Measurements from ENCODE around the gene ANO4.
"Not testable (repeated sequence)": the region's sequence is repeated elsewhere in the genome, so short reads cannot be mapped to it uniquely, and the experiment has no call there.

ANO4 gene

DNA sequence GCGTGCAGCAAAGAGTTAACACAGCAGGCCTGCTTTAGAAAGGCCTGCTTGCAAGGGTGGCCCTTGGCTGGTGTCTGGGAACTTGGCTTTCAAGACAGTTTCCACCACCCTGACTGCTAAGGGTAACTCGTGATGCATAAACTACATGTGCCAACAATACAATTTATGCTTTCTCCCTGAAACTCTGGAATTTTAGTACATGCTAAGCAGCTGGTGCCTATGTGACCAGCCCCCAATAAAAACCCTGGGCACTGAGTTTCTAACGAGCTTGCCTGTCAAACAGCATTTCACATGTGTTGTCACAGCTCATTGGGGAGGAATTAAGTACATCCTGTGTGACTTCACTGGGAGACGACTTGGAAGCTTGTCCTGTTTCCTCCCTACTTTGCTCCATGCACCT is 282.3 kb downstream of the ANO4 start:
- no peak for DNase-seq
- no peak overlapping the region for H3K4me3 Mint-ChIP-seq
- no peaks in the 10 kb centered on the region for H3K4me1 Mint-ChIP-seq
- no peak overlapping the region for H3K27ac Mint-ChIP-seq
- ATAC-seq, result no peak
- peaks cover 0 to 10% of the 10 kb centered on the region in 2 donors for H3K9me3 Mint-ChIP-seq
- H3K27me3 Mint-ChIP-seq, result no peaks in the 10 kb centered on the region

DNA sequence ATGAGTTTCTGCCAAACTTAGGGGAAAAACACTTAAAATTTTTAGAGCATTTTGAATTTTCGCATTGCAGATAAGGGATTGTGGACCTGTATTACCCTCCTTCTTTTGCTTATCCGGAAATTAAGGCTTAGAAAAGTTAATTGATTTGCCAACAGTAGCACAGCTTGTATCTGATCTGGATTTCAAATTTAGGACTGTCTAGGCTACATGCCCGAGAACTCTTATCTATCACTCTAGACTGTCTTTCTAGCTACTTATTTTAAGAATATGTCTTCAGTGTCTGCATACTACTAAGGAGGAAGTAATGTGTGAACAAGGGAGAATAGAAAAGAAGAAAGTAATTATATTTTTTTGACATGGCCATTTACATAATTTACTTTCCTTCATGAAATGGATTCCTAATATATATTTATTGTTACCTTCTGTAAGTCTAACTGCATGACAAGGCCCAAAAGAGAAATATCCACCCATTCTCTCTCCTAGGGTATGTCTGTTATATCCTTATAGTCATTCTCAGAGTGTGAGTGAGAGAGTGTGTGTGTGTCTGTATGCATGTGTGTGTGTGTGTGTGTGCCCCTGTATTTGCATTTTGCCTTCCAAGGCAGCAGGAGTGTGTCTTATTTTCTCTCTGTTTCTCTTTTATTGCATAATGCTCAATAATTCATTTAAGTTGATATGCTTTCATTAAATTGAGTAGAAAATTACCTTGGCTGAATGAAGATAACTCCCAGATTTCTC is 283.4 kb downstream of the ANO4 start:
- H3K4me1 Mint-ChIP-seq, result no peaks in the 10 kb centered on the region
- H3K27ac Mint-ChIP-seq, result no peak overlapping the region
- H3K27me3 Mint-ChIP-seq, result no peaks in the 10 kb centered on the region
- no peak overlapping the region for H3K4me3 Mint-ChIP-seq
- H3K9me3 Mint-ChIP-seq, result peaks cover 0 to 8% of the 10 kb centered on the region in 2 donors
- ATAC-seq, result no peak
- no peak for DNase-seq

DNA sequence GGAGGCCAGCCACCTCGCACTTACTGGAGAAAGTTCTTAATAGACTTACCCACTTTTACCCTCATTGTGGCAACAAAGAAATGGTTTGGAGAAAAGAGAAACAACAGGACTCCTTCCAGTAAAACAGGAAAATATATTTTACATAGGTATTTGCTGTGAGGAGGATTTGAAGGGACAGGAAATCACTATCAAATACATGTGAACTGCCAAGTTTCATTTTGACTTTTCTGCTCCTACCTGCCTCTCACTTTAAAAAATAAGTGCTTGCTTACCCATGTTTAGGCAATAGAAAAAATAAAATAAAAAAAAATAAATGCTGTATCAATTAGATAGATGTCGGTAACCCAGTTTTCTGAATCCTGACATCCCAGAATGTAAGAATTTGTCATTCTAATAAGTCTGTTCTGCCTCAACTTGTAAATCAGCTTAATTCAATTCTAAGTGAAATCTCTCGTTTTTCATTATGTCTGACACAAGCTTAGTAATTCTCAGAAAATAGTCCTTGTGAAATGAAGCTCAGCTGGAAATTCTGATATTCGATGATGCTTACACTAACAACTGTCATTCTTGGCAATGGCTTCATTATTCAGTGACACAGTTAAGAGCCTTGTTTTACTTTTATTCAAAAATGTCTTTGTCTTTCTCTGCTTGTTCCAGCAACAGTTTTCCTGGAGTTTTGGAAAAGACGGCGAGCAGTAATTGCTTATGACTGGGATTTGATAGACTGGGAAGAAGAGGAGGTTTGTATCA is 284.1 kb downstream of the ANO4 start:
- Mint-ChIP-seq H3K4me1 (no peaks in the 10 kb centered on the region), H3K4me3 (no peak overlapping the region), H3K27me3 (no peaks in the 10 kb centered on the region), H3K9me3 (peaks cover 0 to 7% of the 10 kb centered on the region in 2 donors), H3K27ac (no peak overlapping the region)
- DNase-seq (no peak), ATAC-seq (no peak)

DNA sequence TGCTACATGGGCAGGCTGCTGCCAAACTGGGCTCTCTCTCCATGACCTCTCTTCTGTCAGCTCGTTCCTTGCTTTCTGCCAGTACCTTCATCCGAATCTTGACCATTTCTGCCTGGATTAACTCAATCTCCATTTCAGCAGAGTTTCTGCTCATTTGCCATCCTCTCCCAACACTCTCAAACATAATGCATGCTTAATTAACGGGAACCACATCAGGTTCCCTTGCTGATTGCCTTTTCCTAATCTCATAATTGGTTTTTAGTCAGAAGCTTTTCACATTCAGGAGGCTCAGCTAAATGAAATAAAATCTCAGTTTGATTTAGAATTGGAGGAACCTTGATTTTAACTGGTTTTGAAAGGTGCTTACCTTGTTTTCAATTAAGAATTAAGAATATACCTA is 288.1 kb downstream of the ANO4 start:
- Mint-ChIP-seq H3K27ac (no peak overlapping the region), H3K4me1 (no peaks in the 10 kb centered on the region), H3K9me3 (peaks cover 0 to 7% of the 10 kb centered on the region in 2 donors), H3K27me3 (no peaks in the 10 kb centered on the region), H3K4me3 (no peak overlapping the region)
- ATAC-seq (no peak), DNase-seq (no peak)

DNA sequence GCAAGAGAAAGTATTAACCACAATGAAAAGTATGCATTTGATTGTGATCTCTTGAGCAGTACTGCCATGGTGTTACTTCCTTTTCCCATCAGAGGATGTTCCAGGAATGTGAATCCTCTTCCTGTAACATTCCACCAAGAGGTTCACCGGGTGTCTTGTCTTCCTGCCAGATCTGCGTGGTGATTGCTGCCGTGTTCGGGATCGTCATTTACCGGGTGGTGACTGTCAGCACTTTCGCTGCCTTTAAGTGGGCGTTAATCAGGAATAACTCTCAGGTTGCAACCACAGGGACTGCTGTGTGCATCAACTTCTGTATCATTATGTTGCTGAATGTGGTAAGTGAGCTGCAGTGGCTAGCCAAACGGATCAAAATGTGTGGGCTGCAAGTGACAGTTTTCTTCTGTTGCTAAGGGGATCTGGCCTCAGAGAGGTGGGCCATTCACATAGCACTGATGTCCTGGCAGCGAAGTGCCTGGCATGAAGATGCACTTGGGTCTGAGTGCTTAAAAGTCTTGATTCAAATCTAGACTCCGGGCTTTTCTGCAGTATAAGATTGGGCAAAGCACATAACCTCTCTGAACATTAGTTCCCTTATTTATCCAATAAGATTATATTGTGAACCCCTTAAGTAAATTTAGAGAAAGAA is 292.0 kb downstream of the ANO4 start:
- Mint-ChIP-seq H3K4me1 (no peaks in the 10 kb centered on the region), H3K27me3 (peaks cover 7% of the 10 kb centered on the region), H3K27ac (no peak overlapping the region), H3K9me3 (peaks cover 4 to 7% of the 10 kb centered on the region in 2 donors), H3K4me3 (no peak overlapping the region)
- DNase-seq (no peak), ATAC-seq (no peak)

DNA sequence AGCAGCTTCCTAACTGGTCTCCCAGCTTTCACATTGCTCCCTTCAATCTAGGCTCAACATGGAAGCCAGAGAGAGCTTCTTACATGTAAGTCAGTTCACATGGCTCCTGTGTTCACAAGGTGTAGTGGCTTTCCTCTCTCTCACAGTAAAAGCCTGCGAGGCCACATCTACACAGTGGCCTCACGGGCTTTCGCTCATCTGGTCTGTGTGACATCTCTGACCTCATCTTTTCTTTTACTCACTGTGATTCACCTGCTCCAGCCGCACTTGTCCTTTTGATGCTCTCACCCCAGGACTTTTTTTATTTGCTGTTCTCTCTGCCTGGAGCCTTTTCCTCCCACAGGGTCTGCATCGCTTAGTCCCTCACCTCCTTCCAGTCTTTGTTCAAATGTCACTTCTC is 293.3 kb downstream of the ANO4 start:
- no peak for ATAC-seq
- Mint-ChIP-seq H3K27ac (no peak overlapping the region), H3K4me3 (no peak overlapping the region), H3K4me1 (no peaks in the 10 kb centered on the region), H3K9me3 (peaks cover under 1 to 4% of the 10 kb centered on the region in 2 donors), H3K27me3 (peaks cover 7% of the 10 kb centered on the region)
- DNase-seq, result no peak

DNA sequence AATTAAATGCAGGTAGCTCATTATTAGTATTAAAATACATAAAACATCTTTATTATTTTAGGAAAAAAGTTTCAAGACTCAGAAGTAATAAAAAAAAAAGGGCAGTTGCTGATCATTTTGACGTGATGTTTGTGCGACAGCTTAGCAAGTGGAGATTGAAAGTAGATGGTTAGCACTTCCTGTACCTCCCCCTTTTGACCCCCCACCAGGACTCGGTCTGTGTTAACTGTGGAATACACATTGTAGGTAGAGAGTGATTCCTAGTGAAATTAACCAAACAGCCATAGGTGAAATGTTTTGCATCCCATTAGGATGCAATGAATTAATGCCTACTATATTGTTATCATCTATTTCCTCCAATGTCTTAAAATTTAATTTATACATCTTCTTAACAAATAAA is 294.7 kb downstream of the ANO4 start:
- no peak for ATAC-seq
- H3K9me3 Mint-ChIP-seq, result peaks cover 0 to 4% of the 10 kb centered on the region in 2 donors

DNA sequence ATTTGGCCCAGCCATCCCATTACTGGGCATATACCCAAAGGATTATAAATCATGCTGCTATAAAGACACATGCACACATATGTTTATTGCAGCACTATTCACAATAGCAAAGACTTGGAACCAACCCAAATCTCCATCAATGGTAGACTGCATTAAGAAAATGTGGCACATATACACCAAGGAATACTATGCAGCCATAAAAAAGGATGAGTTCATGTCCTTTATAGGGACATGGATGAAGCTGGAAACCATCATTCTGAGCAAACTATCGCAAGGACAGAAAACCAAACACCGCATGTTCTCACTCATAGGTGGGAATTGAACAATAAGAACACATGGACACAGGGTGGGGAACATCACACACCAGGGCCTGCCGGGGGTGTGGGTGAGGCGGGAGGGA is 295.6 kb downstream of the ANO4 start:
- H3K27me3 Mint-ChIP-seq, H3K9me3 Mint-ChIP-seq, H3K4me3 Mint-ChIP-seq, DNase-seq, H3K4me1 Mint-ChIP-seq, ATAC-seq, H3K27ac Mint-ChIP-seq: not testable (repeated sequence)

More for the DNA sequence above, 294.7 kb downstream of the ANO4 start:
- Mint-ChIP-seq H3K4me3 (no peak overlapping the region), H3K27ac (no peak overlapping the region), H3K4me1 (no peaks in the 10 kb centered on the region), H3K27me3 (peaks cover 7% of the 10 kb centered on the region)
- DNase-seq, result no peak

DNA sequence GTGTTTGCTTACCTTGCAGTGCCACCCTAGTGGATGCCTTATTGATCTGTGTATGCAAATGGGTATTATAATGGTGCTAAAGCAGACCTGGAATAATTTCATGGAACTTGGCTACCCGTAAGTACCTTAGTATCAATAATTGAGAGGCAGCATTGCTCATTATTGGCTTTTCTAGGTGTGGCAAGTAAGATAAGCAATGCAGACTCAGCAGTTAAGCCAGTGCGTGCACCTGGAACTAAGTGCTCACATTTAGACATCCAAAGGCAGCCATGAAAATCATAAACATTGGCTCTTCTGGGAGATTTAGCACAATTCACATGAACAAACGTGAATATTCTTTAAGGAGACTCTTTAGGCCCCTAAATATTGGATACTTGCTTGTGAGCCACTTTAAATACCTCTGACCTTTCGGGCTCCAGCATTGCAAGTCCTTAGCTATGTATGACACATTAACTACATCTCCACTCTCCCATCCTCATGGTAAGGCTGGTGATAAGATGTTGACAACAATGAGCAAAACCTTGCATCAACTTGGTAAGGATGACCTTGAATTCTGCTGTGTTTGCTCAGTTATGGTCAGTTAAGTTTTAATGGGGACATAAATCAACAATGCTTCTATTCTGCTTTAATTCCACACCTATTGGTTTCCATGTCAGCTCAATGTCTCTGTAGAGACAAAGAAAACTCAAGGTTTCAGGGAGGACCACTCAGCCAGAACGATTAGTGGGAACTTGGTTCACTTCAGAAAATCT is 303.4 kb downstream of the ANO4 start:
- ATAC-seq (no peak), DNase-seq (no peak)
- no peaks in the 10 kb centered on the region for H3K27me3 Mint-ChIP-seq
- H3K4me1 Mint-ChIP-seq, result no peaks in the 10 kb centered on the region
- no peaks in the 10 kb centered on the region for H3K9me3 Mint-ChIP-seq
- H3K27ac Mint-ChIP-seq, result no peak overlapping the region
- H3K4me3 Mint-ChIP-seq, result no peak overlapping the region

- ATAC-seq (no peak), DNase-seq (no peak)
- Mint-ChIP-seq H3K4me1 (no peaks in the 10 kb centered on the region), H3K27ac (no peak overlapping the region), H3K9me3 (no peaks in the 10 kb centered on the region), H3K27me3 (no peaks in the 10 kb centered on the region), H3K4me3 (no peak overlapping the region)
These were observed 312.6 kb downstream of the ANO4 start for GRCh38 chr12:101107032-101107763.

DNA sequence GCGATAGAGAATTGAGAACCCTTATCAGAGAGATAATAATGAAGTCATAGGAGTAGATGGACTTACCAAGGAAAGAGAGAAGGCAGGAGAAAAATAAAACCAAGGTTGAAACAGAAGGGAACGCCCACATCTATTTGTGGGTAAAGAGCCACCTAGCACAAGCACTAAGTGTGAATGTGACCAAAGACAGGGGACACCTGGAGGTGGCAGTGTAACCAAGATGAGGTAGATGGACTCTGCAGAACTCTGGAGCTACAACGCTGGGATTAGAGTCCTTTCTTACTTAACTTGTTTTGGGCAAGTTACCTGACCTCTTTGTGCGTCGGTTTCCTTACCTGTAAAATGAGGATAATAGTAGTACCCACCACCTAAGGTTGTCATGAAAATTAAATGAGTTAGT is 313.6 kb downstream of the ANO4 start:
- DNase-seq (no peak), ATAC-seq (no peak)
- H3K9me3 Mint-ChIP-seq, result no peaks in the 10 kb centered on the region
- no peaks in the 10 kb centered on the region for H3K27me3 Mint-ChIP-seq
- no peak overlapping the region for H3K4me3 Mint-ChIP-seq
- H3K27ac Mint-ChIP-seq, result no peak overlapping the region
- H3K4me1 Mint-ChIP-seq, result no peaks in the 10 kb centered on the region

DNA sequence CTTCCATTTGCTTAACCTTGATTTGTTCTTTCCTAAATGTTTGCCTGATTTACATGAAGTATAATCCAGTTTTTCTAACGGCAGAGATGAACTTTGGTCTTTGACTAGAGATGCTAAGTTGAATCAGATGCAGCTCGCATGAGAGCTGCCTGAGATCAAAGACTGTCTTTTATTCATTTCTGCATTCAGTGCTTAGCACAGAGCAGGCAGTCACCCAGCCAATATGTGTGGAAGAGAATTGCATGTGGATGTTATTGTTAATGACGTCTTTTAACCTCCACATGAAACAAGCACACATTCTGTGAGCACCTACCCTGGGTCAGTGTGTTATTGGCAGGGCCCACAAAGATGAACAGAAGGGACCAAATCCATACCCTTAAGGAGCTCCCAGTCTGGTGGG is 316.3 kb downstream of the ANO4 start:
- H3K27me3 Mint-ChIP-seq, result no peaks in the 10 kb centered on the region

GRCh38 chr12:101111441-101111840 is 316.9 kb downstream of the ANO4 start:
- ATAC-seq (no peak), DNase-seq (no peak)
- H3K4me3 Mint-ChIP-seq, result no peak overlapping the region
- H3K4me1 Mint-ChIP-seq, result no peaks in the 10 kb centered on the region
- no peaks in the 10 kb centered on the region for H3K9me3 Mint-ChIP-seq
- H3K27me3 Mint-ChIP-seq, result no peaks in the 10 kb centered on the region
- no peak overlapping the region for H3K27ac Mint-ChIP-seq

More for the DNA sequence above, 316.3 kb downstream of the ANO4 start:
- no peak for DNase-seq
- no peak overlapping the region for H3K4me3 Mint-ChIP-seq
- no peaks in the 10 kb centered on the region for H3K9me3 Mint-ChIP-seq
- H3K27ac Mint-ChIP-seq, result no peak overlapping the region
- ATAC-seq, result no peak
- H3K4me1 Mint-ChIP-seq, result no peaks in the 10 kb centered on the region

DNA sequence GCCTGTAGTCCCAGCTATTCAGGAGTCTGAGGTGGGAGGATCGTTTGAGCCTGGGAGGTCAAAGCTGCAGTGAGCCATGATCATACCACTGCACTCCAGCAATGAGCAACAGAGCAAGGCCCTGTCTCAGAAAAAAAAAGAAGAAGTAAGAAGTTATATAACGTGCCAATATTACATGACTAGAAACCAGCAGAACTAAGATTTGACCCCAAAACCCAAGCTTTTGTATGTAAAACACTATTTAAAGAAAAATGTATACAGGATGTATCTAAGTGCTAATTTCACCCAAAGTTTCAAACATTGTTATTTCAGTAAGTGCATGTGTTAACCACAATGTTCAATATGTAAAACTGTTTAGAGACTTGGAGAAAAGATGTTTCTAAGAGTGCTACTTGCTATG is 320.8 kb downstream of the ANO4 start:
- Mint-ChIP-seq H3K9me3 (no peaks in the 10 kb centered on the region), H3K4me1 (no peaks in the 10 kb centered on the region), H3K4me3 (no peak overlapping the region), H3K27me3 (no peaks in the 10 kb centered on the region), H3K27ac (no peak overlapping the region)
- ATAC-seq (no peak), DNase-seq (no peak)

DNA sequence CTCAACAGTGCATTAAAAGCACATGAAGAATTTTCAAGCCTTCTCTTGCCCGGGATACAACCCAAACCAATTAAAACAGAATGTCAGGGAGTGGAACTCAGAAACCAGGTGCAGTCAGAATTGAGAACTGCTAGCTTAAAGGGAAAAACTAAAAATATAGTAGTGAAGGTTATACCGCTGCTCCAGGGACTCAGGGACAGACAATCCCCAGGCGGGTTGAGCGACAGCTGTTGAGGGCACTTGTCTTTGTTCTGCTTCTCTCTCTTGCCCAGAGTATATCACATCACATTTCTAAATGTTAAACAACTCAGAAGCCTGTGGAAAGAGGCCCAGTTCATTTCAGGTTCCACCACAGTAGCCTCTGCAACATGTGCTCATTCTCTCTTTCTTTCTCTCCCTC is 322.3 kb downstream of the ANO4 start:
- H3K4me1 Mint-ChIP-seq, result no peaks in the 10 kb centered on the region
- no peaks in the 10 kb centered on the region for H3K27me3 Mint-ChIP-seq
- H3K27ac Mint-ChIP-seq, result no peak overlapping the region
- H3K9me3 Mint-ChIP-seq, result peaks cover under 1 to 8% of the 10 kb centered on the region in 2 donors
- no peak for ATAC-seq
- no peak overlapping the region for H3K4me3 Mint-ChIP-seq
- no peak for DNase-seq
